Measurements from ENCODE around the gene RUNX2. TPM values are rescaled to one million over a fixed set of nuclear protein-coding genes. Genes with fewer than 3 reads are reported as not detected.
A peak's percentile ranks its signal among the peaks of the same experiment; 100 is the strongest.

The RUNX2 gene
- total and polyA plus RNA-seq, 2 experiments from 2014 or later: 0.66 to 1.7 TPM

DNA sequence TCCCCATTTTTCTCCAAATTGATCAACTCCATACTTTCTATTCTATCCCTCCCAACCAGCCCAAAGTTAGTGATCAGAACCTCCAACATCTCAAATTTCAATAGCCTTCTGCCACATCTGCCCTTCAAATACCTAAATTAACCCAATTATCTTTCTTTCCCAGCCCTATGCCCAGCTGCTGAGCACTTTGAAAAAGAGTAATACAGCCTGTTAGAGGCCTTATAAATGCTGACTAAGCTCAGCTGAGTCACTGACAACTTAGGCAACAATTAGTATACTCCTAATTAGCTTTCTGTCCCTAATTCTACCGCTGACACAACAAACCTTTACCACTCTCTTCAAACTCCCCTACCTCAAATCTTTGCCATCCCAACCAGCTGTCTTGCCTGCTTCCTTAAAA lies 23.5 kb downstream of the RUNX2 start:
- Mint-ChIP-seq H3K36me3 (ENCODE audit: low read depth) (no peaks in the 10 kb centered on the region), H3K9me3 (no peaks in the 10 kb centered on the region), H3K27me3 (ENCODE audit: insufficient read depth, low read depth, poor library complexity) (no peaks in the 10 kb centered on the region), H3K4me3 (no peak overlapping the region), H3K27ac (peak overlapping the region; percentile 29), H3K4me1 (peaks cover 11% of the 10 kb centered on the region; the same call in 2 of the 3 replicates)
- H3K27me3 ChIP-seq (ENCODE audit: insufficient read depth): no peaks in the 10 kb centered on the region
- H4K20me1 ChIP-seq (replicated peaks; ENCODE audit: insufficient read depth): no peaks in the 10 kb centered on the region
- no peaks in the 10 kb centered on the region for H3K4me1 ChIP-seq (ENCODE audit: insufficient read depth)
- DNase-seq (ENCODE audit: low spot score) (no peak), ATAC-seq (no peak)
- no peaks in the 10 kb centered on the region for H3K79me2 ChIP-seq (replicated peaks; ENCODE audit: insufficient read depth)
- no peak overlapping the region for H2AFZ ChIP-seq
- no peak overlapping the region for H3K4me2 ChIP-seq
- no peak overlapping the region for H3K27ac ChIP-seq (ENCODE audit: low read depth)
- no peaks in the 10 kb centered on the region for H3K9me2 ChIP-seq (ENCODE audit: insufficient read depth)
- no peaks in the 10 kb centered on the region for H3K36me3 ChIP-seq (ENCODE audit: insufficient read depth)
- no peaks in the 10 kb centered on the region for H3F3A ChIP-seq (replicated peaks; ENCODE audit: low read depth)
- TF ChIP-seq, protein P1, sequence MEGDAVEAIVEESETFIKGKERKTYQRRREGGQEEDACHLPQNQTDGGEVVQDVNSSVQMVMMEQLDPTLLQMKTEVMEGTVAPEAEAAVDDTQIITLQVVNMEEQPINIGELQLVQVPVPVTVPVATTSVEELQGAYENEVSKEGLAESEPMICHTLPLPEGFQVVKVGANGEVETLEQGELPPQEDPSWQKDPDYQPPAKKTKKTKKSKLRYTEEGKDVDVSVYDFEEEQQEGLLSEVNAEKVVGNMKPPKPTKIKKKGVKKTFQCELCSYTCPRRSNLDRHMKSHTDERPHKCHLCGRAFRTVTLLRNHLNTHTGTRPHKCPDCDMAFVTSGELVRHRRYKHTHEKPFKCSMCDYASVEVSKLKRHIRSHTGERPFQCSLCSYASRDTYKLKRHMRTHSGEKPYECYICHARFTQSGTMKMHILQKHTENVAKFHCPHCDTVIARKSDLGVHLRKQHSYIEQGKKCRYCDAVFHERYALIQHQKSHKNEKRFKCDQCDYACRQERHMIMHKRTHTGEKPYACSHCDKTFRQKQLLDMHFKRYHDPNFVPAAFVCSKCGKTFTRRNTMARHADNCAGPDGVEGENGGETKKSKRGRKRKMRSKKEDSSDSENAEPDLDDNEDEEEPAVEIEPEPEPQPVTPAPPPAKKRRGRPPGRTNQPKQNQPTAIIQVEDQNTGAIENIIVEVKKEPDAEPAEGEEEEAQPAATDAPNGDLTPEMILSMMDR (conservative IDR thresholded peaks at IDR 0.05; ENCODE audit: low read depth in 2 of 2): no peak
- TF ChIP-seq JUNB (IDR thresholded peaks at IDR 0.05; ENCODE audit: unreplicated experiment): no peak
- no peak for TF ChIP-seq STAT1 (IDR thresholded peaks at IDR 0.05; ENCODE audit: unreplicated experiment)
- no peak for TF ChIP-seq EZH2 (IDR thresholded peaks at IDR 0.05; ENCODE audit: low read depth, unreplicated experiment)
- no peak for TF ChIP-seq POLR2AphosphoS5 (IDR thresholded peaks at IDR 0.05; ENCODE audit: low read depth)
- TF ChIP-seq ZNF331 (CRISPR knock-in tag; IDR thresholded peaks at IDR 0.05; ENCODE audit: low read depth): no peak
- TF ChIP-seq EZH2phosphoT487 (IDR thresholded peaks at IDR 0.05; ENCODE audit: unreplicated experiment): no peak
- no peak overlapping the region for H3K4me3 ChIP-seq

- Mint-ChIP-seq H3K27ac (no peak overlapping the region), H3K9me3 (no peaks in the 10 kb centered on the region), H3K4me3 (no peak overlapping the region), H3K27me3 (ENCODE audit: insufficient read depth, low read depth, poor library complexity) (no peaks in the 10 kb centered on the region), H3K36me3 (ENCODE audit: low read depth) (no peaks in the 10 kb centered on the region), H3K4me1 (peaks cover 11% of the 10 kb centered on the region; the same call in 2 of the 3 replicates)
- no peak overlapping the region for H3K27ac ChIP-seq (ENCODE audit: low read depth)
- no peaks in the 10 kb centered on the region for H3K36me3 ChIP-seq (ENCODE audit: insufficient read depth)
- no peaks in the 10 kb centered on the region for H3K27me3 ChIP-seq (ENCODE audit: insufficient read depth)
- no peaks in the 10 kb centered on the region for H4K20me1 ChIP-seq (replicated peaks; ENCODE audit: insufficient read depth)
- H3K9me2 ChIP-seq (ENCODE audit: insufficient read depth): no peaks in the 10 kb centered on the region
- no peak overlapping the region for H3K4me2 ChIP-seq
- ATAC-seq (no peak), DNase-seq (ENCODE audit: low spot score) (no peak)
- H3K4me3 ChIP-seq: no peak overlapping the region
- H3K79me2 ChIP-seq (replicated peaks; ENCODE audit: insufficient read depth): no peaks in the 10 kb centered on the region
- no peaks in the 10 kb centered on the region for H3K4me1 ChIP-seq (ENCODE audit: insufficient read depth)
- TF ChIP-seq POLR2AphosphoS5 (IDR thresholded peaks at IDR 0.05; ENCODE audit: low read depth): no peak
- no peak for TF ChIP-seq REST (IDR thresholded peaks at IDR 0.05; ENCODE audit: unreplicated experiment)
- TF ChIP-seq NANOG (IDR thresholded peaks at IDR 0.05; ENCODE audit: borderline replicate concordance): no peak
- TF ChIP-seq, protein P1 (conservative IDR thresholded peaks at IDR 0.05; ENCODE audit: low read depth in 2 of 2): no peak
- TF ChIP-seq JUNB (IDR thresholded peaks at IDR 0.05; ENCODE audit: unreplicated experiment): no peak
- H2AFZ ChIP-seq: no peak overlapping the region
- no peaks in the 10 kb centered on the region for H3F3A ChIP-seq (replicated peaks; ENCODE audit: low read depth)
Observed at GRCh38 chr6:45353654-45354053, 25.5 kb downstream of the RUNX2 start.
